Measurements from ENCODE around the gene UST. TPM values are rescaled to one million over a fixed set of nuclear protein-coding genes. Genes with fewer than 3 reads are reported as not detected.
"Not testable (repeated sequence)": the region's sequence is repeated elsewhere in the genome, so short reads cannot be mapped to it uniquely, and the experiment has no call there.

Gene UST
- total and polyA plus RNA-seq, 8 donors, result 3.7 to 20.9 (median 8.6) TPM

GRCh38 chr6:148751793-148752170, 5.0 kb downstream of the UST start:
- DNase-seq (no peak), ATAC-seq (no peak), FAIRE-seq (no peak)
- H3K27ac ChIP-seq, result no peak overlapping the region
- peaks cover 0 to 3% (median 0%) of the 10 kb centered on the region in 3 donors for H3K4me1 ChIP-seq
- WGBS, 2 donors, result 79 to 85% methylated on average over 2 of the region's 2 CpGs
- H3K27me3 ChIP-seq, result no peaks in the 10 kb centered on the region
- TF ChIP-seq CTCF (IDR thresholded peaks at IDR 0.05), result no peak
- no peaks in the 10 kb centered on the region for H3K36me3 ChIP-seq
- no peak overlapping the region for H3K4me3 ChIP-seq
- H3K9me3 ChIP-seq, result no peaks in the 10 kb centered on the region
- intact Hi-C loops (cut with DNase I), result no loop called here

- ATAC-seq; intact Hi-C loops (cut with DNase I): not testable (repeated sequence)
- WGBS, 2 donors, result 0 to 48% methylated on average over 1 of the region's 1 CpG
Measured at GRCh38 chr6:148755379-148755778, 8.5 kb downstream of the UST start.

GRCh38 chr6:148757944-148758480, 11.2 kb downstream of the UST start:
- H3K9me3 ChIP-seq, result no peaks in the 10 kb centered on the region
- no peak overlapping the region for H3K27ac ChIP-seq
- ATAC-seq (no peak), DNase-seq (no peak), FAIRE-seq (no peak)
- WGBS, 2 donors, result 45 to 63% methylated on average over 2 of the region's 2 CpGs
- intact Hi-C loops (cut with DNase I), result no loop called here
- no peak for TF ChIP-seq CTCF (IDR thresholded peaks at IDR 0.05)
- H3K4me1 ChIP-seq, result no peaks in the 10 kb centered on the region
- H3K4me3 ChIP-seq, result no peak overlapping the region
- H3K27me3 ChIP-seq, result no peaks in the 10 kb centered on the region
- H3K36me3 ChIP-seq, result no peaks in the 10 kb centered on the region

More at GRCh38 chr6:148755379-148755778, 8.5 kb downstream of the UST start:
- not testable (repeated sequence) for DNase-seq, FAIRE-seq, H3K36me3 ChIP-seq, H3K9me3 ChIP-seq, H3K27ac ChIP-seq, H3K27me3 ChIP-seq, H3K4me1 ChIP-seq, H3K4me3 ChIP-seq

- Histone ChIP-seq H3K9me3 (no peaks in the 10 kb centered on the region), H3K4me1 (no peaks in the 10 kb centered on the region), H3K4me3 (no peak overlapping the region), H3K27ac (no peak overlapping the region), H3K27me3 (no peaks in the 10 kb centered on the region), H3K36me3 (no peaks in the 10 kb centered on the region)
- no peak for FAIRE-seq
- intact Hi-C loops (cut with DNase I), result no loop called here
- no peak for TF ChIP-seq CTCF (IDR thresholded peaks at IDR 0.05)
- peak in 1 of 6 donors; percentile 33 for DNase-seq
- peak in 3 of 4 donors; percentile 5 to 76 (median 75) for ATAC-seq
- WGBS, 2 donors, result 89 to 91% methylated on average over 6 of the region's 6 CpGs
Measured at GRCh38 chr6:148758492-148758891, 11.7 kb downstream of the UST start.

GRCh38 chr6:148760258-148760534, 13.4 kb downstream of the UST start:
- DNase-seq (no peak), FAIRE-seq (no peak), ATAC-seq (no peak)
- no peaks in the 10 kb centered on the region for H3K27me3 ChIP-seq
- H3K4me3 ChIP-seq, result no peak overlapping the region
- 93 to 95% methylated on average over 1 of the region's 1 CpG for WGBS, 2 donors
- TF ChIP-seq CTCF (IDR thresholded peaks at IDR 0.05), result no peak
- no peaks in the 10 kb centered on the region for H3K9me3 ChIP-seq
- no peak overlapping the region for H3K27ac ChIP-seq
- H3K4me1 ChIP-seq, result no peaks in the 10 kb centered on the region
- intact Hi-C loops (cut with DNase I), result no loop called here
- no peaks in the 10 kb centered on the region for H3K36me3 ChIP-seq
